HG03558 (cell line): ENCODE results near the gene NTRK3.
"Not testable (repeated sequence)": the region's sequence is repeated elsewhere in the genome, so short reads cannot be mapped to it uniquely, and the experiment has no call there.

Source experiments
- ATAC-seq: cut with Tn5 transposase; IDR thresholded peaks from one replicate; pipeline ENCODE4 v1.9.1; 2021; ENCODE audit warnings: moderate number of reproducible peaks; ENCODE audit not compliant: unreplicated experiment; ENCODE audit errors: extremely low read depth

Gene NTRK3

GRCh38 chr15:88043396-88043795, 213.1 kb downstream of the NTRK3 start:
- ATAC-seq: no peak

DNA sequence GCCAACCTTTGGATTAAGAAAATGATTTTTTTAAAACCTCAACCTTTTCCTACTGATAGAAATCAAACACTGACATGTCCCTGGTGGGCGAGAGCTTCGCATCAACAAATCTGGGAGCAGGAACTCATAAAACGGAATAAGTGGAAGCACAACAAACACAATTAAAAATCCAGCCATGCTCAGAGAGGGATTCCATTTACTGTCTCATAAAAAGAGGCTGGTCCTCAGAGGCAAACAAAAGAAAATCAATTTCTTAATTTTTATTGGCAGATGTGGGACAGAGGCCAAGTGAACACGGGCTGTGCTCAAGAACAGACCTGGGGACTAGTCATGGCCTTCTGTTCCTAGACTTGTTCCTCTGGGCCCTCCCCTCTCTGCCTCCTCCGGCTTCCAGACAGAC, 214.5 kb downstream of the NTRK3 start:
- no peak for ATAC-seq

DNA sequence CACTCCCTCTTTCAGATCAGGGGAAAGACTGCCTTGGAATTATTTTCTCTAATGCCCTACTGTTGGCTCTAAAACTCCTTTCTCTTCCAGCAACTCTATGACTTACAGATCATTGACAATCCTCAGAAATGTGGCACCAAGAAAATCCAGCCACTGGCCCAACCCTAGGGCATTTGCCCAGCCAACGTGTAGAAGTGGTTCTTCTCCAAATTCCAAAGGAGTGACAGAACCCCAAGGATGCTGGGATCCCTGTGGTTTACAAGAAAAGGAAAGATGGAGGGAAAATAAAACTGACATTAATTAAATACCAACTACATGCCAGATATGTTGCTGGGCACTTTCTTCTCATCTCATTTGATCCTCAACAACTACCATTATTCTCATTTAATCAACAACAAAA, 216.0 kb downstream of the NTRK3 start:
- no peak for ATAC-seq

GRCh38 chr15:88038261-88038660, 218.3 kb downstream of the NTRK3 start:
- ATAC-seq: no peak

- no peak for ATAC-seq
Observed at GRCh38 chr15:88036154-88036839, 220.2 kb downstream of the NTRK3 start.

GRCh38 chr15:88035381-88035780, 221.2 kb downstream of the NTRK3 start:
- ATAC-seq: no peak

- not testable (repeated sequence) for ATAC-seq
Observed at GRCh38 chr15:88033421-88033820, 223.1 kb downstream of the NTRK3 start.

- no peak for ATAC-seq
Observed at GRCh38 chr15:88032787-88033186, 223.8 kb downstream of the NTRK3 start.

DNA sequence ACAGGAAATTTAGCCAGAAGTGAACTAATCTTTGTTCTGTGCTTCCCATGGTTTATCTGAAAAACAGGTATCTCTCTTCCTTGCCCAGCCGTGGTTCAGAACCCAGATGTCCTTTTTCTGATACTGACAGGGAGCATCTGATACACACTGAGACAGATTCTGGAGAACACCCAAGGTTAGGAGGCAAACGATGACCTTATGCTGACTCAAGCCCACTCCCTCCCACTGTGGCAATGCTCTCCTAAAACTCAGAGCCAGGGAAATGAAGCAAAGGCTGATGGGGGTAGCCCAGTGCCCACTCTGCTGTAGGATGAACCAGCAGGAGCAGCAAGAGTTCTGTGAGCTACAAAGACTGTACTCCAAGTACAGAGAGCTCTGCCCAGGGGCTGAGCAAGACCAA, 225.1 kb downstream of the NTRK3 start:
- ATAC-seq: no peak

- ATAC-seq: no peak
Observed at GRCh38 chr15:88029696-88030095, 226.8 kb downstream of the NTRK3 start.

DNA sequence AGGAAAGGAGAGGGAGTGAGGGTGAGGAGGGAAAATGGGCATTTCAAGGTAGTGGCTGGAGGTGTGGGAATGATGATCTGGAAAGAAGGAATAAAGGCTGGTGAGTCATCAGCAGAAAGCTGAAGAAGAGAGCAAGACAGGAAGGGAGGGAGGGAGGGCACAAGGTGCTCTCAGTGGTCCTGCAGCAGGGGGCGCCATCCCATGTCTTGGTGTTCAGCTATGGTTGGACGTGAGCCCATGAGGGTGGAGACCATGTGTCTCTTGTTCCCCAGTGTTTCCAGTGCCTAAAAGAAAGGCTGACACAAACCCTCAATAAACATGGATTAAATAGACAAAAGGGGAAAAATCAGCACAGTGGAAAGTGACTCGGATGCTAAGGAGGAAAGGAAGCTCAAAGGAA, 228.5 kb downstream of the NTRK3 start:
- no peak for ATAC-seq

- no peak for ATAC-seq
Observed at GRCh38 chr15:88023914-88024313, 232.6 kb downstream of the NTRK3 start.

- no peak for ATAC-seq
Observed at GRCh38 chr15:88022716-88023115, 233.8 kb downstream of the NTRK3 start.

GRCh38 chr15:88021601-88022000, 234.9 kb downstream of the NTRK3 start:
- ATAC-seq: no peak

DNA sequence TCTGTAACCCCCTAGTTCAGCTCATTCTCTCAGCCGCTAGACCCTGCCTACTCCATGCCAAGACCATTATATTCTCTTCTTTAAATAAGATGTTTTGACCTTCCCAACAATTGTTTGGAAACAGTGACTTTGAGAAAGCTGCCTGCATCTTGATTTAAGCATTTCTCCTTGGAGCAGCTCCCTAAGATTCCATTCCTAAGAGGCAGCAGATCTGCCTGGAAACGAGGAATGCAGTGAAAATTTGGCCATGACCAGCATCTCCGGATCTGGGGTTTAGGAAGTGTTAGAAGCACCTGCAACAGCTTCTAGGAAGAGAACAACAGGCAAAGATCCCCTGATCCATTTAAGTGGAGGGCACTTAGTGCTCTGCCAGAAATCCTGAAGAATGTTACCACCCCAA, 235.7 kb downstream of the NTRK3 start:
- ATAC-seq: no peak

DNA sequence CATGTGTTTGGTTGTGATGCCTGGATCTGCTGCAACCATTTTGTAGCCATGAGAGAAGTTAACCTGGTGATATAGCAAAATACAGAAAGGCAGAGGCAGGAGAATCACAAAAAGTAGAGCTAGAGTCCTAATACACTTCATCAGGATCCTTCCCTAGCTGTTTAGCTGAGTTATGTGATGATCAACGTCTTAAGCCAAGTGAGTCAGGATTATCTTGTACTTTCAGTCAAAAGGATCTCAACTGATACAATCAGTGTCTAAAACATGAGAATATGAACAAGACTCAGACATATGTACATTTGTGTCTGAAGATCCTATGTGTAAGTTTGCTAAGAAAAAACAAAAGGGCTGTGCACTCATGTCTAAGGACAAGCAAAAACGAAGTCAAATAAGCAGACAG, 236.9 kb downstream of the NTRK3 start:
- no peak for ATAC-seq

- no peak for ATAC-seq
Observed at GRCh38 chr15:88018869-88019641, 237.5 kb downstream of the NTRK3 start.

DNA sequence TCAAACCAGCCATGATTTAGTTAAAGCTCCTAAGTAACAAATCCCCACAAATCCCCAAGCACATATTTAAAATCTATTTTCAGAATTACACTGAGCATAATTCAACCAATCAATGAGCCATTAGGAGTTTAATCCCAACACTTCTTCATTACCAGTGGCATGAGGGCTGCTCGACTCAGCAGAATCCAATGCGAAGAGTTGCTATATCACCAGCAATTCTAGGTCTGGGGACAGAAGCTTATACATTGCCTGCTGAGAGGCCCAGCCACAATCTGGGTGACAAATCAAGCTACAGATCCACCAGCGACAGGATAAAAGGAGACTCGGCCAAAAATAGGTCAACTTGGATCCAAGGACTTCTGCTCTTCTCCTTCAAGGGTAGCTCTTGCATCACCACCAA, 238.8 kb downstream of the NTRK3 start:
- no peak for ATAC-seq

GRCh38 chr15:88016406-88016805, 240.1 kb downstream of the NTRK3 start:
- ATAC-seq: no peak

DNA sequence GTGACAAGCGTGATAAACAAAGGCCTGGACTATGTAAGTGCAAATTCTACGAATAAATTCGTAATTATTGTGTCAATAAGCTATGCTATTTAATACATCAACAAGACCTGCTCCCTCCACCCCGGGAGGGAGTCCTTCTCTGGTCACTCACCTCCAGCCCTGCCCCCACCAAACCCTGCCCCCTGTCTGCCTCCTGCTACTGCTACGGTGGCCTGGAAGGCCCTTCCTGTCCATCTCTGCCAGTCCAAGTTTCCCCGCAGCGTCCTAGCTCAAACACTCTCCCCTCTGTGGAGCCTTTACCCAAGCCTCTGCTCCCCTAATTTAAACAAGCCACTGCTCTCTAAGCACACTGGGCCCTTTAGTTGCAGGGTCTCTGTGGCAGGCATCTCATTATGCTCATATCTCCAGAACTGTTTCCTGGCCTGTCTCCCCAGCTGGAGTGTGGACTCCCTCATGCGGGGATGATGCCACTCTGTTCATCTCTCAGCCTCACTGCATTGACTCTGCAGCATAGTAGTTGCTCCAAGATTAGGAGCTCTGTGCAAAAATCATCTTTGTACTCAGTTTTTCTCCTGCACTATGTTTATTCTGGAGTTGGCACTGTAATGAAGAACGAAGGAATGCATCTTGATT, 241.2 kb downstream of the NTRK3 start:
- no peak for ATAC-seq

DNA sequence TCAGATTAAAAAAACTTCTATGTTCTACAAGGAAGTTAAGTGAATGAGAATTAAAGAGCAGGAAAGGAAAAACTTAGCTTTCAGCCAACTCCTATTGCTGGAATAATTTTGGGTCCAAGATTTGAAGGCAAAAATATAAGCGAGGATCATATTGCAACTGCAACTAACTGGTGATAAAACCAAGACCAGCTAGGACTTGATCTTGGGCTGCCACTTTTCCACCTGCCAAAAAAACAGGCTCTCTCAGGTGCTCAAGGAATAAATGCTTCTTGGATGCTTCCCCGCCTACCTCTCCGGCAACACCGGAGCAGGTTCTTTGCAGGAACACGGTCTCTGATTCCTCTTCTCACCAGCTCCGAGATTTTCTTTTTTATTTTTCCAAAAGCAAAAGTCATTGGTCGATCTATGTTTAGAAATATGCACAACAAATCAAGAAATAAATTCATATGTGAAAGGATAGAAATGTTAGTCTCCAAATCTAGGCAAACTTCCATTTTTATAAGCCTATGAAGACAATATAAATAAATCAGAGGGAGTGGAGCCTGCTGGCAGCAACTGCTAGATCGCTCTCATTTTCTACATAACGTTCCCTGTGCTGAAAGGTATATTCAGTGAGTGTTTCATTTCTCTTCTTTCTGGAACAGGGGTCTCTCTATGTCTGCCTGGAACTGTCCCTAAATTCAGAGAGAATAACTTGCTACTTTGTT, 241.9 kb downstream of the NTRK3 start:
- no peak for ATAC-seq
